Activated CD8-positive, alpha-beta memory T cell treated with anti-CD3 and anti-CD28 coated beads, Interleukin-2, amount 50 U/mL, for 1 hour (primary cell): Measurements from ENCODE around the gene CHDH.

Experiments
- DNase-seq: peaks from one replicate; pipeline ENCODE4 v3.0.0-alpha.2; 2020; ENCODE audit errors: extremely low read depth

Gene CHDH

DNA sequence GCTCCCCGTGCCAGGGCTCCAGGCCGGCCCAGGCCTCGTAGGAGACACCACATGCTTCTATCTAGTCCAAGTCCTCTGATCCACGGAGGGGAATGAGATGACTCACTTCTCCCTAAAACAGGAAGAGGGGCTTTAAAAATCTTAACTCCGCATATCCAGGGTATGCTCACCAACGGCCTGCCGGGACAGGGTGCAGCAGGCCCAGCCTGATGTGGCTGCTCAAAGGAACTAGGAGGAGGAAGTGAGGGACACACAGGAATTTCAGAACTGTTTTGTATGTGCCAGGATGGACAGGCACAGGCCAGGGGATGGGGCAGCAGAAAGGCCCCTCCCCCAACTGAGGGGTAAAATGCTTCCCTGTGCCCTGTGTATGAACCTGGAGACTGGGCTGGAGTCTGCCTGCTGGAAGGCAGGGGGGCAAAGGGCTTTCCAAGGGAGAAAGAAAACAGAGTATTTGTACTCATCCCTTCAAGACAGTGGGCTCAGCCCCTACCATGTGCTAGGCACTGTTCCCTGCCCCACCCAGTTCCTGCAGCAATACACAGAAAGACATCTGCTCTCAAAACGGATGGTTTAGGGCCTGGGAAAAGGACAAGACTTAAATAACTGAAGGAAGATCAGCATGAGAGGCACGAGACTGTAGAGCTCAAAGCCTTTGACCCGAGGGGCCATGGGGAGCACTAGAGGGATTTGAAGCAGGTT is 22.1 kb downstream of the CHDH start:
- no peak for DNase-seq

DNA sequence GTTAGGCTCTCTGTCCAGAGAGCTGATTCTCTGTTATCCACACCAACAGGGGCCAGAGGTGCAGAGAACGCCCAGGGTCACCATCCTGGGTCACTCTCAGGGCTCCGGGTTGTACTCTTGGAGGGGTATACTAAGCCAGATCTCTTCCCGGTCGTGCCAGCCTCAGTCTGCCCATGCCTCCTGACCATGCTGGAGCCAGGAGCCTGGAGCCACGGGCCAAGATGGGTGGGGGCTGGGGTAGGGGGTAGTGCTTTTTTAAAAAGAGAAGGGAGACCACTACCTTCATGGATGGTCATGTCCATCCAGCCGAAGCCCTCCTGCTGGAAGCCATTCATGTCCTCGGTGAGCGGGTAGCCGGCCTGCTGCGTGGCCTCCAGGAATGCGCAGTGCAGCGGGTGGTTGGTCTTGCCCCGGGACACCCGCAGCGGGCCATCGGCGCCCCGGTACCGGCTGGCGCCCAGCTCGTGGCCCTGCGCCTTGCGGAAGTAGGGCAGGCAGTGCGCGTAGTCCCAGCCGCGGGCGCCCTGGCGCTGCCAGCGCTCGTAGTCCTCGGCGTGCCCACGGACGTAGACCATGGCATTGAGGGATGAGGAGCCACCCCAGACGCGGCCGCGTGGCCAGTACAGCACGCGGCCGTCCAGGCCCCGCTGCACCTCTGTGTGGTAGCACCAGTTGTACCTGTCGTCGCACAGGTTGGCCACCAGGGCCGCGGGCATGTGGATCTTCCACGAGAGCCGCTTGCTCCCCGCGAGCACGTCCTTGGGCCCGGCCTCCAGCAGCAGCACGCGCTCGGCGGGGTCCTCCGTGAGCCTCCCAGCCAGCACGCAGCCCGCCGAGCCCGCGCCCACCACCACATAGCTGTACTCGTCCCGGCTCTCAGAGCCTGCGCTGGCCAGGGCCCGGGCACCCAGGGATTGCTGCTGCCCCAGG is 22.9 kb downstream of the CHDH start:
- no peak for DNase-seq

- DNase-seq = no peak
These were observed 23.9 kb downstream of the CHDH start for GRCh38 chr3:53822331-53822741.

GRCh38 chr3:53821631-53822121 is 24.5 kb downstream of the CHDH start:
- DNase-seq = no peak

GRCh38 chr3:53820756-53821580 is 25.3 kb downstream of the CHDH start:
- DNase-seq = no peak

- DNase-seq = no peak
These were observed 26.1 kb downstream of the CHDH start for GRCh38 chr3:53820084-53820483.

DNA sequence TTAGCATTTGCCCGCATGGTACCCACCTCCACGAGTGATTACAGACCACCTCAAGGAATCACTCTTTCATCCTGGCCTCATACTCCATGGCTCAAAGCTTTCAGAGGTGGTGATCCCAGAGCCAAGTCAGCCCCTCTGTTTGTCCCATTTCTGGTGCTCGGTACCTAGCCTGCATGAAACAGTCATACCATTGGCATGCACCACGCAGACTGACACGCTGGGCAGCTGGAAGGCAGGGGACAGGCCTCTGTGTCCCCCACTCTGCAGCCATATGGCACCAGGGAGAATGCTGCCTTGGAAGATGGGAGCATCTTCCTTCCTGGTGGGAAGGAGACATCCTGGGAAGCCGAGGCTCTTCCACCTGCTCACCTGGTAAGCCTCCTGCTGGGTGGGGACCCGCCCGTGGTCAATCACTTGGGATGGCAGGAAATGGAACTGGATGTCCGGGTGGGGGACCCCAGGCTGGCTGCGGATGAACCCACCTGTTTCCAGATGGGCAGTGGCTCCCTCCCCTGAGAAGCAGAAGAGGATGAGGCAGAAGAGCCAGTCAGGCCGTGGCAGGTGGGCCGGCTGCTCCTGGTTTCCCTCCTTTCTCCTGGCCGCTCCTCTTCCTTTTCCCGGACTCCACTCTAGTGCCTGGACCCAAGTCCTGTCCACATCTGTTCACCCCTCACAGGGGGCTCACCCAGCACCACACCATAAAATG is 26.9 kb downstream of the CHDH start:
- no peak for DNase-seq

DNA sequence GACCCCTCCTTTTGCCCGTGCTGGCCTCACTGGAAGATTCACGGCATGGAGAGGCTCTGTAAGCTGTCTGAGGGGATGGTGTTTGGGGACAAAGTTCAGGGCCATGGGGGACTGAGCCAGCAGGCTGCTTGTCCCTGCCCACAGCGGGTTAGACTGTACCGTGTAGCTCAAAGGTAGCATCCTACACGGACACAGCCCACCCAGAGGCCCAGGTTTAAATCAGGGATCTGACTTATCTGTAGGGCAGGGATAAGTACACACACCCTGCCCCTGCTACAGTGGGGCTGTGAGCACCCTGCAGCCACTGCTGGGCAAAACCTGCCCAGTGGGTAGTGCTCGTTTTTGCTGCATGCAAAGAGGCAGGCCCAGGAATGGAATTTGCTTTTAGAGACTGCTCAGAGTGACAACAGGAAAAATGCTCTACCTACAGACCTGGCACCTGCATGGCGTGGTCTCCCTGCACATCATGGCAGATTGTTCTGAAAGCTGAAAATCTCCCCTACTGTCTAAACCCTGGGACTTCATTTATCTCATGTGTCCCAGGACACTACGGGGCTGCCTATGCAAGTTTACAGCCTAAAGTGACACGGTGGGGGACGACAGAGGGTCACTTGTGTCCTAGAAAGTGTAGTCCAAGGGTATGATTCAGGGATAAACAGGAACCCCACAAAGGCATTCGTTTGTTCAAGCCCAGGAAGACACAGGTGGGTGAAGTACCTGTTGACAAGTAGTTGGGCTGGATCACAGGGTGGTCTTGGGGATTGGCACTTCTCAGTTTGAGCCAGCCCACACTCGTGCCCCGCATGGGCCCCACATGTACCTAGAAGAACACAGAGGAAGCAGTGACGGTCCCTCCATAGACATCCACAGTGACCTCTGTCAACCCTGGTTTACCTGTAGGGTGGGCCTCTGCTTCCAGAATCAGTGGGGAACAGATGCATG is 27.7 kb downstream of the CHDH start:
- DNase-seq = no peak

GRCh38 chr3:53817809-53818208 is 28.4 kb downstream of the CHDH start:
- no peak for DNase-seq

GRCh38 chr3:53817211-53817610 is 29.0 kb downstream of the CHDH start:
- no peak for DNase-seq

GRCh38 chr3:53816425-53816824 is 29.8 kb downstream of the CHDH start:
- no peak for DNase-seq

- no peak for DNase-seq
These were observed 30.6 kb downstream of the CHDH start for GRCh38 chr3:53815651-53816050.

DNA sequence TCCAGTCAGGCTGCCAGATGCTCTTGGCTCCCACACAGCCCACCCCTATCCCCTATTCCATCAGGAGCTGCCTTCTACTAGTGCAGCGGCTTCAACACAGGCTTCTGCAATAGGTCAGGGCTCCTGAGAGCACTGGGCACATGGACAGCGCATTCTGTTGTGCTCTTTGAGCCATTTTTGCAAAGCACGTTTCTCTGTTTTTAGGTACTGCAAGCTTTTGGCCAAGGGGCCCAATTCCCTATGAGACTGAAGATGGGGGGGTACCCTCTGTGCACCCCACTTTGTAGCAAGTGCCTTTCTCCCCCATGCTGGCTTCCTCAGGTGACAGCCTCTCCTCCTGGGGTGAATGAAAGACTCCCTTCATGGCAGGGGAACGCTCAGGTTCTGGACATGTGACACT is 31.2 kb downstream of the CHDH start:
- DNase-seq = no peak

GRCh38 chr3:53813876-53814275 is 32.3 kb downstream of the CHDH start:
- no peak for DNase-seq

- no peak for DNase-seq
These were observed 33.0 kb downstream of the CHDH start for GRCh38 chr3:53813229-53813628.

- no peak for DNase-seq
These were observed 33.8 kb downstream of the CHDH start for GRCh38 chr3:53812434-53812833.

GRCh38 chr3:53811143-53811927 is 34.9 kb downstream of the CHDH start:
- DNase-seq = no peak

DNA sequence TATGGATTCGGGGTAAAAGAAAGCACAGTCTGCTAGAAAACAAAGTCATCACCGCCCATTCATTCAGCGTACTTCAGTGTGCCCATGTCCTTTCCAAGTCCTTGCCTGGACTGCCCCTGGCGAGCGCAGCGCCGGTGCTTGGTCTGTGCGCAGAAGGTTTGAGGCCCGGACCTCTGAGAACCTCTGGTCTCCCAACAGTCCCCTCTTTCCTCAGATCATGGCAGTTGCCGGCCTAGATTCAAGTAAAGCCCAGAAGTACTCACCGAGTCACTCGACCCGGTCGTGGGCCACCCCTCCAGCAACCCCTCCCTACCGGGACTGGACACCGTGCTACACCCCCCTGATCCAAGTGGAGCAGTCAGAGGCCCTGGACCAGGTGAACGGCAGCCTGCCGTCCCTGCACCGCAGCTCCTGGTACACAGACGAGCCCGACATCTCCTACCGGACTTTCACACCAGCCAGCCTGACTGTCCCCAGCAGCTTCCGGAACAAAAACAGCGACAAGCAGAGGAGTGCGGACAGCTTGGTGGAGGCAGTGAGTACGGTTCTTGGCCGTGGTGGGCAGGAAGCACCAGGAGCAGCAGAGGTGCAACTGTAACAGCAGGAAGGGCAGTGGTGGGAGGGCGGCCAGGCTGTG is 36.3 kb downstream of the CHDH start:
- DNase-seq = no peak

GRCh38 chr3:53809267-53809666 is 37.0 kb downstream of the CHDH start:
- no peak for DNase-seq
